Measurements from ENCODE around the gene RMND5B. TPM values are rescaled to one million over a fixed set of nuclear protein-coding genes. Genes with fewer than 3 reads are reported as not detected.

The RMND5B gene
- total RNA-seq, 2 donors from 2014 or later, result 19.9 to 29.2 TPM

GRCh38 chr5:178198706-178199105 lies 67.9 kb downstream of the RMND5B start:
- H3K27me3 Mint-ChIP-seq, result no peaks in the 10 kb centered on the region
- H3K36me3 Mint-ChIP-seq, result no peaks in the 10 kb centered on the region
- H3K4me3 Mint-ChIP-seq, result no peak overlapping the region
- no peak for DNase-seq (ENCODE audit: low spot score)
- H3K9me3 Mint-ChIP-seq, result no peaks in the 10 kb centered on the region
- no peak for ATAC-seq
- H3K4me1 Mint-ChIP-seq (ENCODE audit: low read depth in 2 of 2), result peaks cover 18 to 21% of the 10 kb centered on the region in 2 donors
- no peak overlapping the region for H3K27ac Mint-ChIP-seq

GRCh38 chr5:178199581-178200434 lies 69.0 kb downstream of the RMND5B start:
- DNase-seq (ENCODE audit: low spot score) (no peak), ATAC-seq (no peak)
- no peaks in the 10 kb centered on the region for H3K9me3 Mint-ChIP-seq
- H3K4me1 Mint-ChIP-seq (ENCODE audit: low read depth in 2 of 2), result peaks cover 11 to 16% of the 10 kb centered on the region in 2 donors
- H3K27me3 Mint-ChIP-seq, result no peaks in the 10 kb centered on the region
- H3K4me3 Mint-ChIP-seq, result no peak overlapping the region
- H3K36me3 Mint-ChIP-seq, result peaks cover 4% of the 10 kb centered on the region
- H3K27ac Mint-ChIP-seq, result no peak overlapping the region

Other genes with a start within 250 kb of the RMND5B start
- not detected for gene PROP1, start 134.8 kb upstream of the RMND5B start, total RNA-seq
- gene N4BP3, start 17.5 kb upstream of the RMND5B start, total RNA-seq, result under 1 TPM; 0.20 to 0.26 TPM
- gene NHP2, start 22.9 kb downstream of the RMND5B start, total RNA-seq, result 100 to 1,000 TPM; 139 to 196 TPM
- gene GMCL2, start 56.4 kb downstream of the RMND5B start, total RNA-seq, result not detected
- 100 to 1,000 TPM; 314 to 481 TPM for gene HNRNPAB, start 73.5 kb downstream of the RMND5B start, total RNA-seq
- gene PHYKPL, start 101.8 kb downstream of the RMND5B start, total RNA-seq, result 100 to 1,000 TPM; 133 to 191 TPM